HG03025 (cell line): ENCODE data around the gene ELK4.

ENCODE experiments used
- ATAC-seq: cut with Tn5 transposase; IDR thresholded peaks from one replicate; pipeline ENCODE4 v1.9.1; 2021; ENCODE audit warnings: mild to moderate bottlenecking, moderate library complexity; ENCODE audit not compliant: unreplicated experiment, low FRiP score

ELK4 gene, protein sequence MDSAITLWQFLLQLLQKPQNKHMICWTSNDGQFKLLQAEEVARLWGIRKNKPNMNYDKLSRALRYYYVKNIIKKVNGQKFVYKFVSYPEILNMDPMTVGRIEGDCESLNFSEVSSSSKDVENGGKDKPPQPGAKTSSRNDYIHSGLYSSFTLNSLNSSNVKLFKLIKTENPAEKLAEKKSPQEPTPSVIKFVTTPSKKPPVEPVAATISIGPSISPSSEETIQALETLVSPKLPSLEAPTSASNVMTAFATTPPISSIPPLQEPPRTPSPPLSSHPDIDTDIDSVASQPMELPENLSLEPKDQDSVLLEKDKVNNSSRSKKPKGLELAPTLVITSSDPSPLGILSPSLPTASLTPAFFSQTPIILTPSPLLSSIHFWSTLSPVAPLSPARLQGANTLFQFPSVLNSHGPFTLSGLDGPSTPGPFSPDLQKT

DNA sequence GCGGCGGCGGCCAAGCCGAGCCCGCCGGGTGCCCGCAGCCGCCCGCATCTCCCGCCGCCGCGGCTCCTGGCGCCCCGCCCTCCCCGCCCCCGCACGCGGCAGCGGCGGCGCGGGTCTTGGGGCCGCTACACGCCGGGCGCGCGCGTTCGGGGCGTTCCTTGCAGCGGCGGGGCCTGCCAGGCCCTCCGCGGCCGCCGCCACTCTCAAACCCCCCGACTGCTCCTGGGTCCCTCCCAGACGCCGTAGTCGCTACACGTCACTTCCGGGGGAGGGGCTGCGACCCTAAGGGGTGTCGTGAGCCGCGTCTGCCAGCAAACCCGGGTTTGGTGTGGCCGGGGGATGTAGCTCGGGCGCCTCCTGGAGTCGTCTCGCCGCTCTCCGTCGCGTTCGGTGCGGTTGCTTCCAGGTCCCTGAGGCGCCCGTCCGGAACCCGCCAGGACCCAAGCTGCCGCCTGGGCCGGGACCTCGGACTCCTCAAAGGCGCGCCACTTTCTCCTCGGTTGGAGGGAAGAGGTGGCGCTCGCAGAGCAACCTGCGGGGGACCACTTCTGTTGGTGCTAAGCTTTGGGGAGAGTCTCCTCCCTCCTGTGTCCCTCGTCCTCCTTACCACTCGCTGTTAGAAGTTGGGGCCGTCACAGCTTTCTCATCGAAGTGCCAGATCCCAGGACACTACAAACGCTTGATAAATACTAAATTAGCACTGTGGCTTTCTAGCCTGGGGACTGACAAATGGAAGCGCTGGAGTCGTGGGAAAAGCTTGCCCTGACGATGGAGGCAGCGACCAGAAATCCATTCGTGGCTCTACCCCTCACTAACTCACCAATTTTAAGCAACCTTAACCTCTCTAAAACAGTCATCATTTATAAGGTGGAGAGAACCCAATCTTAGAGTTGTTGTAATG is at the start of gene ELK4:
ELK4 (minus strand) TSS at position 244 of the 901 bp plus-strand sequence. CDS start 8,129 bp downstream, outside the sequence.
- peak; percentile 73 for ATAC-seq

DNA sequence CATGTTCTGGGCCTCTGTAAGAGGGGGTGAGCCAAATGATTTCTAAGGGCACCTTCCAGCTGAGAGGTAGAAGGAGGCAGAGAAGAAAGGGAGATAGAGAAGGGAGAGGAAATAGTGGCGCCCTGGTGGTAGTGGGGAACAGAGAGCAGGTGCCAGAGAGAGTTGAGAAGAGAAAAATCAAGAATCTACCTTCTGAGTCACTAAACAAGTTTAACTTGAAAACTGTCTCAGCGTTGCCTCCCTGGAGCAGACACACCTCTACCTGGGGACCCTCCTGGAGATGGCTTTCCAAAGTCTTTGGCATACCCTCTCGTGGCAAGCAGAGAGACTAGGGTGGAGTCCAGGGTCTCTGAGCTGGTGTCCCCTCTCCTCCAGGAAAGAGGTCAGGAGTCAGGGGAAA is 49.6 kb upstream of the ELK4 start:
- no peak for ATAC-seq

DNA sequence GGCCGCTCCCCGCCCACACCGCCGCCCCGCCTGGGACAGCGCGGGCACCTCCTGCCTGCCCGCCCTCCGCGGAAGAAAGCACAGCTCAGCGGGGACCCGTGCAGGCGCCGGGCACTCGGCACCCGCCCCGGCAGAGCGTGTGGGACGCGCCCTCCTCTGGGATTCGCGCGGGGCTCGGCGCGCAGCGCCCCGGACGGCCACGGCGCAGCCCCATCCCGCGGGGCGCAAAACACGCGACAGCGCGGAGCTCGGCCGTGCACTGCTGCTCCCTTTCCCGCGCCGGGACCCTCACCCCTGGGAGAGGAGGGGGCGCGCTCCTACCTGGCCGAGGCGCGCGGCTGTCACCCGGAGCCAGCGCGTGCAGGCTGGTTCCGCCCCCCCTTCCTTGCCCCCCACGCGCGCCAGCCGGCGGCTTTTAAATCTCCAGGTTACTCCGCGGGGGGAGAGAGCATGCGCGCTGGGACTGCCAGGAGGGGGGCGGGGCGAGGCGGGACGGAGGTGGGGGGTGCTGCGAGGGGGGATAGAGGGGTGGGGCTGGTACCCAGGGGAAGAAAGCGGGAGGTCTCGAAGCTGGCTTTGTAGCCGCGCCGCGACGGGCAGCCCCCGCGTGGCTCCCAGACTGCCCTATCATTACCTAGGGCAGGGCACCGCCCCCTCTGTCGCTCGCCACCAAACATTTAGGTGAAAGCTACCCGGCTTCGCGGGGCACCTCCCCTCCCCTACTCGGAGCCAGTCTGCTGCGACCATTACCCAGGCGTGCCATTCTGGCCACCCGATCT is 48.5 kb upstream of the ELK4 start, which contains the start of gene SLC45A3:
SLC45A3 (minus strand) TSS at position 437 of the 779 bp plus-strand sequence. CDS start 15,853 bp downstream, outside the sequence.
- no peak for ATAC-seq

DNA sequence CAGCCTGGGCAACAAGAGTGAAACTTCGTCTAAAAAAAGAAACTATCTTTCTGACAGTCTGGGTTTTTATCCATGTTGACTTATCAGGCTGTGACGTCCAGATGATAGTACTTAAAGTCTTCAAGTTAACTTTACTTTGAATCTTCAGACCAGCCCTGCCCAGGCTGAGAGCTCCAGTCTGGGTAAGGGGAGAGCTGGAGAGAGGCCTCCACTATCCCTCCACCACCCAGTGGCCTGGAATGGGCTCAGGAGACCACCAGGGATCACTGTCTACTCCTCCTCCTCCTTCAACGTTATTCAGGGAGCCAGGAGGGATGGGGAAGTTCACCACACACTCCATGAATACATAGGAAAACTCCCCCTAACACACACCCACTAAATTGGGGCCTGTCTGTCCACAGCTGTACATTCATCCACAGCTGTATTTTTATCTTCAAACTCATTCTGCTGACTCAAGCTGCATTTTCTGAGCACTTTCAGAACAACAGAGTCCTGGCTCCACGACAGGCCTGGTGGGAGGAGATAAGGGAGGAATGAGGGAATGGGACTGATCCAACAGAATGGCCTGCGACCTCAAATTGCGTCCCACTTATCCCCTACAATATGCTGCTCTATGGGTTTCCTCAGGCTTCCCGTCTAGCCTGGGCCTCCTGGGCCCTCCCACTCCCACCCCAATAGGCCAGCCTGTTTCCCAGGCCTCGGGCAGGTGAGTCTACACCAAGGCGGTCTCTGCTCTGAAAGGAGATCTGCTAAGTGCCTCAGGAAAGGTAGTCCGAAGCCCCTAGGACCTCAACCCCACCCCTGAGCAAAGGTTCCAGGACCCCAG is 46.7 kb upstream of the ELK4 start:
- ATAC-seq = no peak

DNA sequence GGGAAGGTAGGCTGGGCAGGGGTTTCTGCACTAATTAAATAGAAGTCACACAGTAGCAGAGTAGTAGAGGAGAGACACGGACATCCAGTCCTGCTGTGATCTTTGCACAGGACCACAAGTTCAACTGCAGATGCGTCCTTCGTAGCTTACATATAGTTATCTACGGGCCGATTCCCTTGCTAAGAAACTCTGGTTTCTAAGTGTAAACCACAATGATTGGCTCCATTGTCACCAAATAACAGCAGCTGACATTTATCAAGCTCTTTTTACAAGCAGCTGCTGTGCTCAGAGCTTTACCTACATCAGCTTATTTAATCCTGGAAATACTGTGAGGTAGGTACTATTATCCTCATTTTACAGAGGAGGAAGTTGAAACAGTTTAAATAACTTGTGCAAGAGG is 45.4 kb upstream of the ELK4 start:
- ATAC-seq = no peak

DNA sequence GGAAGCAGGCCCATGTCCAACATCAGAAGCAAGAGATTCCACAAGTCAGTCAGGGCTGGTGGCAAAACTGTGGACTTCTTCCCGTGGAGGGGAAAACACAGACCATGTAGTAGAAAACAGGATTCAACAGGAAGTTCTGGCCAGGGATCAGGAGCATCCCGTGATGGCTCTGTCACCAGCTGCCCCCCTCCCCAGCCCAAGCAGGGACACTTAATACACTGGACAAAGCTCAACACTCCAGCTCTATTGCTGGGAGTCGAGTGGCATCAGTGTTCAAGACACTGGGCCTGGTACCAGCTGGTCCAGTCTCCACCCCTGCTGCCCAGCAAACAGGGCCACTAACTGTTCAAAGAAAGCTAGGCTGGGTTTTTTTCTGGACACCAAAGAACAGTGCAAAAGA is 44.8 kb upstream of the ELK4 start:
- ATAC-seq = no peak

DNA sequence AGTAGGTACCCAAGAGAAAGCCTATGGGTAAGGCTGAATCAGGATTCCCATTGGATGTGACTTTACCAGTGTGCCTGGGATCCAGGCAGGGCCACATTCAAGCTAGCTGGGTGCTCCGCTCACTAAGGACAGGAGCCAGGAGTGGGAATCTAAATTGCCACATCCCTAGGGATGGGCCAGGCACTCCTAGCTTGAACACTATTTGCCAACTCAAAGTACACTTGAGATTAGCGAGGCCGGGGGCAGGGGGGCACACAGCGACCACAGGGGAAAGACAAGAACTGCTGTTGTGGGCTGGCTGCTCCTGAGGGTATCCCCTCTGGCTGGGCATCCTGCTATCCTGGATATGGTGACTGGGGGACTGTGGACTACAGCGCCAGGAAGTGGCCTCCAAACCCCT is 44.2 kb upstream of the ELK4 start:
- ATAC-seq = no peak

DNA sequence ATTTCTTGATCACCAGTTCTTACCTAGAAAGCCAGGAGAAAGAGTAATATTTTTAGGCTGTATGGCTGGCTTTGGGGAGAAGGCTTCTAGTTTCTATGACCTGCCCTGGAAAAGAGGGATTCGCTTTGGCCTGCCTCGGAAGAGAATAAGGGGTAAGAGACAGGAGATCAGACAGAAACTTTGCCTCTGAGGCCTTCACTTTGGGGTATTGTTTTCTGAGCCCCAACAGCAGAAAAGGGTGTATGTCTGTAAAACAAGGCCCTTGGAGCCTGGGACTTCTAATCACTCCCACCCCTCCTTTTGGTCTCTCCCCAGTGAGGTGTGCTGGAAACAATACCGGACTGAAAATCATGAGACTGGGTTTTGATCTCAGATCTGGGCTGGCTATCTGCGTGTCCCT is 43.4 kb upstream of the ELK4 start:
- no peak for ATAC-seq

DNA sequence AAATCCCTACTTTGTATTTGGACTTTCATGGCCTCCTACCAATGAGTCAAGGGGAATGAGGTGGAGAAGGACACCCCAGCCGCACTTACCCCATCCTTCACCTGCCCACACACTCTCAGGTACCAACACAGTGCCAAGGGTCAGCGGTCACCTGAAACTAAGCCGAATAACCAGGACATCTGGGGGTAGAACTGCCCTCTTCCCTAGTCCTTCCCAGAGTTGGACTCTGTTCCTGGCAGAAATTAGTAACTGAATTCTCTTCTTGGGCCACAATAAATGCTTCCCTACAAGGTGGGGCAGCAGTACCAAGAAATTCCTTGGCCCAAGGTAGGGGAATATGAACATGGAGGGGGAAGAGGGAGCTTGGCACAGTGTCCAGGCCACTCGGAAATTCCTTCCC is 41.2 kb upstream of the ELK4 start:
- no peak for ATAC-seq

DNA sequence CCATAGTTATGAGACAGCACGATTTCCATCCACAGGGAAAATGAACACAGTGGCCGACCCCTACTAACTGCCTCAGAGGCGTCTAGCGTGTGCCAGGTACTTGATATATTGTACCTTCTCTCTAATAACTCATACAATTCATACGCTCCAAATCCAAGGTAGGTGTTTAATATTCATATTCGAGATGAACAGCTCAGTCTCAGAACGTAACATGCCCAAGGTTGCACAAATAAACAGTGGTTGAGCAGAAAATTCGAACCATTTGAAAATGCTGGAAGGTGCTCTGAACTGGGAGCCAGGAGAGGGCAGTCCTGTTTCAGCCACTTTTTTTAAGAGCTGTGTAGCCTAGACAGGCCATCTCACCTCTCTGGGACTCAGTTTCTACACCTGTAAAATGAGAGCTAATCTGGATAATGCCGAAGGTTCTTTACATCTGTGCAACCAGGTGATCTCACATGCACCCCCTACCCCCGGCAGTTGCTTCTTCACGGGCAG is 40.6 kb upstream of the ELK4 start:
- ATAC-seq = no peak

DNA sequence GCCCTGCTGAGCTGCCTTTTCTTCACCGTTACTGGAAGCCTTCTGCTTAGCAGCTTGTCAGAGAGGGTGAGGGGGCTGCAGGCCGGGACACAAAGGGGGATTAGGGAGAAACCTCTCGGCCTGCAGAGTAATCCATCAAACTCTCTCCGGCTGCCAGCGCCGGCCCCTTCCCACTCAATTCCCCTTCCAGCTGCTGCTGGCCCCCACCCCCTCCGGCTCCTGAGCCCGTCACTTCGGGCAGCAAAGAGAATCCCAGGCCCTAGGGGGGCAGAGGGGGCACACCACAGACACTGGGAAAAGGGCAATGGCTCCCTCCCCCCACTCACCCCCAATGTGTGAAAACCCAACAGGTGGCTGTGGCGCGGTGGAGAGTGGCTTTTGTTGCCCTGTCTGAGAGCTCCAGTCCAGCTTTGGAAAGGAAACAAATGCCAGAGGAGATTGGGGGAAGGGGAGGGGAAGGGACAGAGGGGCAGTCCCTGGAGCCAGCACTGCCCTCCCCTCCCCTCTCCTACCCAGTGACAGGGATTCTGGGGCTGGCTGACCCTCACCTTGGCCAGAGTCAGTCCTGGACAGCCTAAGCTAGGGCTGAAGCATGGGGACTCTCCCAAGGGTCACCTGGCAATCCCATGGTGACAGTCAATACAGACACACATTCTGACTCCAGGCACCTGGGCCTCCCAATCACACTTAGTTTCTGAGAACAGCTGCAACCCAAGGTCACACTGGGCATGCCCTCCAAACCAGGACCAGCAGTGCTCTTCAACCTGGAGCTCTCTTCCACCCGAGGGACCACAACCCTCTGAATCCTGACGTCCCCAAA is 39.0 kb upstream of the ELK4 start:
- ATAC-seq = no peak

DNA sequence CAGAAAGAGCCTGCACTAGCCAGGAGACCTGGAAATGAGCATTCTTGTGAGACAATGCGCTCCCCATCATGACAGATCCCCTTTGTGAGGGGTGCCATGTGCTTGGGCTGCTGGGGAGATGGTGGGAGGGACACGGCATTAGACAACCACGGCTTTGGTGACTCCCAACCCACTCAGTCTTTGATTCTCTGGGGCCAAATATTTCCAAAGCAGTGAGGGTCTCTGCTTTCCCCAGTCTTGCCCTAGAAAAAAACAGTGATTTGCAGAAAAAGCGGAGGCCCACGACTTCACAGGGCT is 38.3 kb upstream of the ELK4 start:
- no peak for ATAC-seq

DNA sequence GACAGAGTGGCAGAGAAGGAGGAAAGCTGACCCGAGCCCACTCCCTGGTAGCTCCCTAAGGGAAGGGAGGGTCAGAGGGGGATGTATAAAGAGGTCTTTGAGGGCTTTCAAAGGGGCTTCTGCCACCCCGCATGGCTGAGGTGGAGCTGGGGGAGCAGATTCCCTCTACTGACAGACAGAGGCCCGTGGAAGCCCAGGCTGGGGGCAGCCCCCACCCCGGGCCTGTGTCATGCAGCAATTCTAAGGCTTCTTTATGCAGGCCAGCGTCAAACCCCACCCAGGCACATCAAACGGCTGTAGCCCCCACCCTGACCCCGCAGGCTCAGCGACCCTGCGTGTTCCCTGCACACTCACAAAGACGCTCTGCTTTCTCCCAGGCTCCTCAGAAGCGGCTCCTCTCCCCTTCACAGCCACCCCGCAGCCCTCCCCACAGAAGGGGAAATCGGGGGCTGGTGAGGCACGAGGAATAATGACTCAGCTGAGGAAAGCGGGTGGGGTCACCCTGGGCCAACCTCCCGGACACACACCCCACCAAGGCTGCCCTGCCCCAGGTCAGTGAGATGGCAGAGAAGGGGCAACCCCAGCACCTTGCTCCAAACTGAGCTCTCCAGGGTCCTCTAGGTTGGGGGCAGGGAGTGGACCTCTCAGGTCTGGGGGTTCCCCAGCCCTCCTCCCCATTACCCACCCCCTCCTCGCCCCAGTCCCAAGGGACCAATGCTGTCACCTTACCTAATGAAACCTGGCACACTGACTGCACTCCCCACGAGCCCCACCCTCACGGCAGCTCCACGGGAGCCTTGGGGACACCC is 37.7 kb upstream of the ELK4 start:
- no peak for ATAC-seq

DNA sequence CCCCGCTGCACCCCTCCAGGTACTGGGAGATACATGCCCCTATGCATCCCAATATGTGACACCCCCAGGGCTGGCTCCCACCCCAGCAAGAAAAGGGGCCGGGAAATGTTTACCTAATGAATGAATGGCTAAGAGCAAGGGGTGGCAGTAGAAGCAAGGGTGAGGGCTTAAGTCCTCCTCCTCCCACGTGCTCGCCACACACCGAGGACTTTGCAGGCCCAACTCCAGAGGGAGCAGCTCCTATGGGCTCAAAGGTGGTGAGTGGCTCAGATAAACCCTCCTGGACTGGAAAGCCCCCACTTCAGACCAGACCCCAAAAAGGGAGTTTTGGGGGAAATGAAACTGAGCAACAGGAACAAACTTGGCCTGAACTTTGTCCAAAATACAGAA is 37.1 kb upstream of the ELK4 start:
- no peak for ATAC-seq

DNA sequence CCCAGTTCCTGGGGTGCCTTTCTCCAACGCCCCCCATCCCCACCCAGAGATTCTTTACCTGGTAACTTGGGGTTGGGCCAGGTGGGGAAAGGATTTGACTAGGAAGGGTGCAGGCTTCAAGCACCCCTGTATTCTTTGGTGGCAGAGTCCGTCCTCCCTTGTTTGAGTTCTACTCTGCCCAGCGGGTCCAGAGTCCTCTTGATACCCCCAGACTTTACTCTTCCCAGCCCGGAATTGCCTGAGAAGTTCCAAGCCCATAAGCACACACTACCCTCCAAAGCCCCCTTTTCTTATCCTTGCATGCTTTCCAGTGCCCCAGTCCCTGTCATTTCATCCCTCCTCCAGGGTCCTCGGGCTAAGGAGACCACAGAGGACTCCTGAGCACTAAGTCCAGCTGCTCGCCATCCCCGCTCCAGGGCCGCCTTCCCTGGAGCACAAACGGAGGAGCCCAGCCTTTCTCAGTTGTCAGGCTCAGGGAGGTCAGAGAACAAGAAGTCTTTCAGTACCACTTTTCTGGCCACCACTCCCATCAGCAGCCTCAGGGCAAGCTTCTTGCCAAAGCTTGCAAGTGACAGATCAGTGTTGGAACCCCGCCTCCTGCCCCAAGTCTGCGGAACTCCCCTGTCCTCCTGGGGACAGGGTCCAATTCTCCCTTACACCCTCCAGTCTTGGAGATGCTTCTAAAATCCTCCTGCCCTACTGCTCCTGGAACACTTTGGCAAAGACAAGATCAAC is 36.3 kb upstream of the ELK4 start:
- no peak for ATAC-seq

DNA sequence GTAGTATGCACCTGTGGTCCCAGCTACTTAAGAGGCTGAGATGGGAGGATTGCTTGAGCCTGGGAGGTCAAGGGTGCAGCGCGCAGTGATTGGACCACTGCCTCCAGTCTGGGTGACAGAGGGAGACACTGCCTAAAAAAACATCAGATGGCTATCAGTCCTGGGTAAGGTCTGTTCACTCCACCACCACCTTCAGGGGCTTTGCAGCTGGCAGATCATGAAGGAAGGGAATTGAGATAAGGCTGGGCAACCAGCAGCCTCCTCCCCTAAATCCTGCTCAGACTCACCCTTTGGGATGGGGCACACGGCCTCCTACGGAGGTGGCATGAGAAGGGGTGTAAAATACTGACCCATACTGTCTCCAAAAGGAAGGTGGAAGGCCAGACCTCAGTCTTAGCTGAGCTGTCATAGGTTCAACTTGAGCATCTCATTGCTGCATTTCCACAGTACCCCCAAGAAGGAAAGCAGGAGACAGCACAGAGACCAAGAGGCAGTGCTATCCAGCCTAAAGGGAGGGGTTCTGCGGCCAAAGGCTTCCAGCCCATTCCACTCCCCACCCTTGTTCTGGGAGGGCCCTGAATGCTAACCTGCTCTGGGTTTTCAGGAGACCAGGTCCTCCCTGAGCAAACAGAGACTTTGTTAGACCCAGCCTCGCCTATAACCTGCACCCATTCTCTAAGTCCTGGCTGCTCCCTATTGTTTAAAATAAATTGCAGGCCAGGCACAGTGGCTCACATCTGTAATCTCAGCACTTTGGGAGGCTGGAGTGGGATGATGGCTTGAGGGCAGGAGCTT is 34.8 kb upstream of the ELK4 start:
- no peak for ATAC-seq
